Fibroblast of mammary gland (primary cell): ENCODE data around the gene FBXO2.
"Not testable (repeated sequence)": the region's sequence is repeated elsewhere in the genome, so short reads cannot be mapped to it uniquely, and the experiment has no call there.

Experiments
- DNase-seq: peaks from one replicate; pipeline ENCODE4 v3.0.0-alpha.2; 2010; ENCODE audit warnings: low read depth
- H3K4me3 ChIP-seq: 2 replicates; pipeline ENCODE4 v1.5.1; 2011; ENCODE audit warnings: low read depth, mild to moderate bottlenecking, low read length, moderate library complexity; ENCODE audit not compliant: control insufficient read depth
- TF ChIP-seq, protein P1 (sequence below): conservative IDR thresholded peaks from 2 replicates; pipeline ENCODE4 v1.5.1; 2011; ENCODE audit warnings: low read depth, low read length, inconsistent platforms; ENCODE audit not compliant: control insufficient read depth, insufficient read depth

The FBXO2 gene

DNA sequence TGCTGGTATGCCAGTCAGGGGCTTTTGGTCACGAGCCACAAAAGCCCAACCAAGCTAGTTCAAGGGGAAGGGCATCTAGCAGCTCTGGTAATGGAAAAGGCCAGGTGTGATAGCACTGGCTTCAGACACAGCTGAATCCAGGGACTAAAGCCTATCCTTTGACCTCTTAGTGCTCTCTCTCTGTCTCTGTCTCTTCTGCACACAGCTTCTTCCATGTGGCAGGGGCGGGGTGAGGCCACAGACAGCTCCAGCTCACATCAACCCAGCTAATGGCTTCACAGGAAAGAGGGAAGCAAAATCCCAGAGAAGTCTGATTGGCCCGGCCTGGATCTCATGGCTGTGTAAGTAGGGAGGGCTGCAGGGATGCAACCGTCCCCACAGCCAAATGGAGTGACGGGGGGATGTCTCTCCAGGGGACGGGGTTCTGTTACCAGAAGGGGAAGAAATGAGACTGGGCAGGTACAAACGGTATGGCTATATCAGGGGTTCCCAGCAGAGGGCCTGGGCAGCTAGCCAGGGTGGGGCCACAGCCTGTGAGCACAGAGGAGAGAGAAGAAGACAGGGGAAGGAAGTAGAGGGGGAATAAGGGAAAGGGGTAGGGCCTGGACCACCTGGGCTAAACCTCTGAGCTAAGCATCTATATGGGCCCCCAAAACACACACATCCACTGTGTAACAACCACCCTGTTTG lies 42.4 kb downstream of the FBXO2 start:
- TF ChIP-seq, protein P1, sequence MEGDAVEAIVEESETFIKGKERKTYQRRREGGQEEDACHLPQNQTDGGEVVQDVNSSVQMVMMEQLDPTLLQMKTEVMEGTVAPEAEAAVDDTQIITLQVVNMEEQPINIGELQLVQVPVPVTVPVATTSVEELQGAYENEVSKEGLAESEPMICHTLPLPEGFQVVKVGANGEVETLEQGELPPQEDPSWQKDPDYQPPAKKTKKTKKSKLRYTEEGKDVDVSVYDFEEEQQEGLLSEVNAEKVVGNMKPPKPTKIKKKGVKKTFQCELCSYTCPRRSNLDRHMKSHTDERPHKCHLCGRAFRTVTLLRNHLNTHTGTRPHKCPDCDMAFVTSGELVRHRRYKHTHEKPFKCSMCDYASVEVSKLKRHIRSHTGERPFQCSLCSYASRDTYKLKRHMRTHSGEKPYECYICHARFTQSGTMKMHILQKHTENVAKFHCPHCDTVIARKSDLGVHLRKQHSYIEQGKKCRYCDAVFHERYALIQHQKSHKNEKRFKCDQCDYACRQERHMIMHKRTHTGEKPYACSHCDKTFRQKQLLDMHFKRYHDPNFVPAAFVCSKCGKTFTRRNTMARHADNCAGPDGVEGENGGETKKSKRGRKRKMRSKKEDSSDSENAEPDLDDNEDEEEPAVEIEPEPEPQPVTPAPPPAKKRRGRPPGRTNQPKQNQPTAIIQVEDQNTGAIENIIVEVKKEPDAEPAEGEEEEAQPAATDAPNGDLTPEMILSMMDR: no peak
- no peak for DNase-seq
- H3K4me3 ChIP-seq: no peak overlapping the region

DNA sequence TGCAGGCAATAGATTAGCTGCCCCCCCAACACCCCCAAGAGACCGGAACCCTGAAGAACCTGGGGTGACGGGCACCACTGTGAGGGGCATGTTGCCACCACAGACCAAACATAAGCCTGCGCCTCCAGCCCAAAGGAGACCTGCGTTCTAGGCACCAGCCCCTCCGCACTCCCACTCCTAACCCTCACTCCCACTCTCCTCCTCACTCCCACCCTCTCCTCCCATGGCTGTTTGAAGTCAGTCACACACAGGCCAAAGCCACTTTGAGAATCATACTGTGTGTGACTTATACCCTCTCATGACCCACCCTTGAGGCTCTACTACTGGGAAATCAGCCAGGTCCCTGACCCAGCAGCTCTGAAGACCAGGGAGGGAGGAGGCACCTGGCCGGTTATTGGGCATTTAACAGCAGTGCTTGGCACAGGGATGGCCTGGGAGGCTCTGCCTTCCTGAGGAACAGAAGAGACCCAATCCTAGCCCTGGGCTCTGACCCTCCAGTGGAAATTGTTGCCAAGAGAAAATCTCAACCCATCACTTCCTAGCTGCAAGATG lies 43.5 kb downstream of the FBXO2 start:
- DNase-seq: no peak
- no peak overlapping the region for H3K4me3 ChIP-seq
- TF ChIP-seq, protein P1: no peak

DNA sequence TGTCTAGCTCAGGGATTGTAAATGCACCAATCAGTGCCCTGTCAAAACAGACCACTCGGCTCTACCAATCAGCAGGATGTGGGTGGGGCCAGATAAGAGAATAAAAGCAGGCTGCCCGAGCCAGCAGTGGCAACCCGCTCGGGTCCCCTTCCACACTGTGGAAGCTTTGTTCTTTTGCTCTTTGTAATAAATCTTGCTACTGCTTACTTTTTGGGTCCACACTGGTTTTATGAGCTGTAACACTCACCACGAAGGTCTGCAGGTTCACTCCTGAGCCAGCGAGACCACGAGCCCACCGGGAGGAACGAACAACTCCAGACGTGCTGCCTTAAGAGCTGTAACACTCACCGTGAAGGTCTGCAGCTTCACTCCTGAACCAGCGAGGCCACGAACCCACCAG lies 44.9 kb downstream of the FBXO2 start:
- H3K4me3 ChIP-seq, DNase-seq: not testable (repeated sequence)

DNA sequence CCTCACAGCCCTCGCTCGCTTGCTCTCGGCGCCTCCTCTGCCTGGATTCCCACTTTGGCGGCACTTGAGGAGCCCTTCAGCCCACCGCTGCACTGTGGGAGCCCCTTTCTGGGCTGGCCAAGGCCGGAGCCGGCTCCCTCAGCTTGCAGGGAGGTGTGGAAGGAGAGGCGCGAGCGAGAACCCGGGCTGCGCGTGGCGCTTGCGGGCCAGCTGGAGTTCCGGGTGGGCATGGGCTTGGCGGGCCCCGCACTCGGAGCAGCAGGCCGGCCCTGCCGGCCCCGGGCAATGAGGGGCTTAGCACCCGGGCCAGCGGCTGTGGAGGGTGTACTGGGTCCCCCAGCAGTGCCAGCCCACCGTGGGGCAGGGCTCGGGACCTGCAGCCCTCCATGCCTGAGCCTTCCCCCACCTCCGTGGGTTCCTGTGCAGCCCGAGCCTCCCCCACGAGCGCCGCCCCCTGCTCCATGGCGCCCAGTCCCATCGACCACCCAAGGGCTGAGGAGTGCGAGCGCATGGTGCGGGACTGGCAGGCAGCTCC lies 45.6 kb downstream of the FBXO2 start:
- not testable (repeated sequence) for DNase-seq, H3K4me3 ChIP-seq

DNA sequence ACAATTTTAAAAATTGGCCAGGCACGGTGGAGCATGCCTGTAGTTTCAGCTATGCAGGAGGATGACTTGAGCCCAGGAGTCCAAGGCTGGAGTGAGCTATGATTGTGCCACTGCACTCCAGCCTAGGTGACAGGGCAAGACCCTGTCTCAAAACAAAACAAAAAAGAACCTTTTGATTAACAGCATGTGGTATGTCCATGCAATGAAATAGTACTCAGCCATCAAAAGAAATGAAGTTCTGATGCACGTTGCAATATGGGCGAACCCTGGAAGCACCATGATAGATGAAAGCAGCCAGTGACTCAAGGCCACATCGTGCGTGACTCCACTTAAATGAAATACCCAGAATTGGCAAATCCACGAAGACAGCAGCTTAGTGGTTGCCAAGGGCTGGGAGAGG lies 47.5 kb downstream of the FBXO2 start:
- H3K4me3 ChIP-seq: no peak overlapping the region
- no peak for DNase-seq
- TF ChIP-seq, protein P1: no peak

DNA sequence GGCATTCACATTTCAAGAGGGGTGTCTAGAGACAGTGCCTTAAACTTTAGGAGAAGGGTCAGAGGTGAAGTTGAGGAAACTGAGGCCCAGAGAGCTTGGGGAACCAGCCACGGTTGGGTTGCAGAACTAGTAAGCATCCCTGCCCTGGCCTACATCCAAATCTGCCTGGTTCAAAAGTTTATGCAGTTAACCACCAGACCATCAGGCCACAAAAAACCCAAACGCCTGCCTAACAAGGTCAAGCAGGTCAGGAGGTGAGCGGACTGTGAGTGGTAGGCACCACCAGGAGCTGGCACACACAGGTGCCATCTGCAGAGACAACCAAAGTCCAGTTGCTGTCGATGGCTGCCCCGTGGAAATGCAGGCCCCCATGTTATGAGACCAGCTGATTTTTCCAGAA lies 51.2 kb downstream of the FBXO2 start:
- no peak for DNase-seq
- TF ChIP-seq, protein P1: no peak
- no peak overlapping the region for H3K4me3 ChIP-seq

DNA sequence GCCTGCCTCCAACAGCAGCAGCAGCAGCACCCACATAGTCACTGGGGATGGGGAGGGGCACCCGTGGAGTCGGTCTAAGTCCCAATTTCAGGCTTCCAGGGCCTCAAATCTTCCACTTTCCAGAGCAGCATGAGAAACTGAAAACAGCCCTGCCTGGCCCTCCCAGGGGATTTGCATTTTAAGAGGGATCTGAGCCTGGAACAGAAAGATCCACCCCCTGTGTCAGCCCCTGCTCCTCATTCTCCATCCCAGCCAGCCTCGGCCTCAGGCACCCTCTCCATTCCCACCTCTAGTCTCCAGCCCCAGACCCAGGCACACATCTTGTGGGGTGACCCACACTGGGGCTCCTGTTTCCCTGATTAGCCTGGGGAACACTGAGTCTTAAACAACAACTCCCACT lies 51.8 kb downstream of the FBXO2 start:
- H3K4me3 ChIP-seq: no peak overlapping the region
- DNase-seq: no peak
- TF ChIP-seq, protein P1: no peak

DNA sequence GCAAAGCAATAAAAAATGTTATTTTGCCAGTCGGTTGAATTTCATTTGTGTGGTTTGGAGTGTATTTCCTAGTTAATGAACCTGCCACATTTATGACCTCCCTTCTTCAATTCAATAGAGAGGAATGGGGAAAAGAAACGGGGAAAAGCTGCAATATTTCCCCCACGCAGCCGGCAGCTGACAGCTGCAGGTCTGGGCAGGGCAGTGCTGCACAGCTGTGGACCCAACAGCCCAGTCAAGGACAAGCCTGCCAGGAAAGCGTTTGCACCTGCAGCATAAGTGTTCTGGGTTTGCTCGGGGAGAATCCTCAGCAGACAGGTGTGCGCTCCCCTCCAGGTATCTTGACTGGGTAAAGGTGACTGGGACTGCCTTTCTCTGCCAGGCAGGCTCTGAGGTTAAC lies 53.4 kb downstream of the FBXO2 start:
- DNase-seq: no peak
- TF ChIP-seq, protein P1: no peak
- H3K4me3 ChIP-seq: no peak overlapping the region
